Measurements from ENCODE around the gene RAB4B. TPM values are rescaled to one million over a fixed set of nuclear protein-coding genes. Genes with fewer than 3 reads are reported as not detected.
"Not testable (repeated sequence)": the region's sequence is repeated elsewhere in the genome, so short reads cannot be mapped to it uniquely, and the experiment has no call there.

The RAB4B gene
- total and polyA plus RNA-seq, 10 donors: 36.8 to 95.3 (median 58.8) TPM

- peaks cover 0 to 8% (median 2%) of the 10 kb centered on the region in 8 donors for H3K9me3 ChIP-seq
- WGBS, 5 donors: 55 to 81% (median 80%) methylated on average over 5 of the region's 5 CpGs
- H3K27ac ChIP-seq: peak overlapping the region in 1 of 8 donors; percentile 25
- H3K27me3 ChIP-seq (replicated peaks in 1 of 7): no peaks in the 10 kb centered on the region
- no peak for TF ChIP-seq POLR2AphosphoS5 (IDR thresholded peaks at IDR 0.05)
- no peak for TF ChIP-seq POLR2A (IDR thresholded peaks at IDR 0.05)
- no peak for TF ChIP-seq CTCF (IDR thresholded peaks at IDR 0.05 in 8 of 11, conservative IDR thresholded peaks at IDR 0.05 in 3 of 11)
- peaks cover 5 to 81% (median 33%) of the 10 kb centered on the region in 6 donors for H3K36me3 ChIP-seq
- intact Hi-C loops (cut with DNase I; ENCODE audit: low total_unique reads): no loop called here
- H3K4me3 ChIP-seq: no peak overlapping the region
- H3K4me1 ChIP-seq: peaks cover 0 to 33% (median 14%) of the 10 kb centered on the region in 6 donors
- DNase-seq: no peak
Measured at GRCh38 chr19:40768869-40769268, 9.2 kb upstream of the RAB4B start.

GRCh38 chr19:40771101-40771862 is 6.8 kb upstream of the RAB4B start:
- Histone ChIP-seq H3K4me1 (peaks cover 0 to 25% (median 2%) of the 10 kb centered on the region in 6 donors), H3K36me3 (peaks cover 0 to 60% (median 8%) of the 10 kb centered on the region in 6 donors)
- H3K4me3 ChIP-seq; H3K9me3 ChIP-seq; intact Hi-C loops (cut with DNase I; ENCODE audit: low total_unique reads); DNase-seq; H3K27me3 ChIP-seq (replicated peaks in 1 of 7); H3K27ac ChIP-seq: not testable (repeated sequence)
- WGBS, 5 donors: 93 to 99% (median 96%) methylated on average over 10 of the region's 10 CpGs
- TF ChIP-seq POLR2AphosphoS5 (IDR thresholded peaks at IDR 0.05): peak in 1 of 3 donors; percentile 4

GRCh38 chr19:40774916-40775631 is 3.0 kb upstream of the RAB4B start, which contains the start of gene MIA:
TSS of gene MIA (plus strand) at chr19:40775521. CDS start at chr19:40775543, 22 bp downstream.
- TF ChIP-seq POLR2A (IDR thresholded peaks at IDR 0.05) (no peak), CTCF (IDR thresholded peaks at IDR 0.05 in 8 of 11, conservative IDR thresholded peaks at IDR 0.05 in 3 of 11) (no peak), POLR2AphosphoS5 (IDR thresholded peaks at IDR 0.05) (no peak)
- Histone ChIP-seq H3K4me3 (no peak within 1 kb of the TSS), H3K27me3 (replicated peaks in 1 of 7) (no peaks in the 10 kb centered on the region), H3K4me1 (peaks cover 10 to 53% (median 29%) of the 10 kb centered on the region in 6 donors), H3K9me3 (peaks cover 0 to 8% (median 2%) of the 10 kb centered on the region in 8 donors), H3K36me3 (peaks cover 0 to 30% (median 0%) of the 10 kb centered on the region in 6 donors), H3K27ac (peak within 1 kb of the TSS in 3 of 8 donors; percentile 98 to 100 (median 99))
- intact Hi-C loops (cut with DNase I; ENCODE audit: low total_unique reads): no loop called here
- 85 to 92% (median 89%) methylated on average over 9 of the region's 9 CpGs for WGBS, 5 donors
- no peak for DNase-seq

- no peak for DNase-seq
- WGBS, 5 donors: 86 to 96% (median 95%) methylated on average over 10 of the region's 10 CpGs
- H3K4me1 ChIP-seq: peaks cover 10 to 58% (median 29%) of the 10 kb centered on the region in 6 donors
- TF ChIP-seq POLR2A (IDR thresholded peaks at IDR 0.05) (no peak), CTCF (IDR thresholded peaks at IDR 0.05 in 8 of 11, conservative IDR thresholded peaks at IDR 0.05 in 3 of 11) (no peak), POLR2AphosphoS5 (IDR thresholded peaks at IDR 0.05) (no peak)
- peak overlapping the region in 1 of 8 donors; percentile 100 for H3K27ac ChIP-seq
- intact Hi-C loops (cut with DNase I; ENCODE audit: low total_unique reads): no loop called here
- H3K9me3 ChIP-seq: peaks cover 0 to 8% (median 2%) of the 10 kb centered on the region in 8 donors
- no peak overlapping the region for H3K4me3 ChIP-seq
- peaks cover 0 to 30% (median 0%) of the 10 kb centered on the region in 6 donors for H3K36me3 ChIP-seq
- H3K27me3 ChIP-seq (replicated peaks in 1 of 7): no peaks in the 10 kb centered on the region
Measured at GRCh38 chr19:40775632-40776022, 2.4 kb upstream of the RAB4B start.
